MM.1S (cell line): Measurements from ENCODE around the gene CNTN5.

Source experiments
- EZH2 ChIP-seq: fragments of 300-600 bp; sonication (generic); optimal IDR thresholded peaks from 2 replicates; pipeline ENCODE3; 2017; ENCODE audit warnings: low read depth, mild to moderate bottlenecking, antibody characterized with exemption, low read length, mixed read lengths
- EZH2phosphoT487 ChIP-seq: fragments of 300-600 bp; sonication (generic); IDR thresholded peaks from 2 replicates; pipeline ENCODE4 v1.6.1; 2018; ENCODE audit warnings: antibody characterized with exemption, low read length
- TF ChIP-seq, protein P1 (sequence below): fragments of 300-600 bp; sonication (generic); IDR thresholded peaks from 2 replicates; pipeline ENCODE4 v1.5.1; 2016; ENCODE audit warnings: antibody characterized with exemption, low read length, mixed read lengths

DNA sequence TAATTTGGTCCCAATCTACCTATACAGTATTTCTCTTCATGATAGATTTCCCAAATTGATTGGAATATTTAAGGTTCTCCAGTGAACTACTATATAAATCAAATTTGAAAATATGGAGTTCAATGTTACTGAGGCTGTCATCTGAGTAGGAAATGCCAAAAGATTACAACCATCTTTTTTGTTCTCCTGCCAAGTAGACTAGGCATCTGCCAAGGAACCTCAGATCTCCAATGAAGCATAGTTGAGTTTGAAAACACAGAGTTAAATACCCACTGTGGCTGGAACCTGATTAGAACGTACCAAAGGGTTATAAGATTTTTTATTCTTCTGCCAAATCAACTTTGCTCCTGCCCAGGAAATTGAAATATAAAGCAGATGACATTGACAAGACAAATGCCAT, 330.9 kb downstream of the CNTN5 start:
- TF ChIP-seq, protein P1, sequence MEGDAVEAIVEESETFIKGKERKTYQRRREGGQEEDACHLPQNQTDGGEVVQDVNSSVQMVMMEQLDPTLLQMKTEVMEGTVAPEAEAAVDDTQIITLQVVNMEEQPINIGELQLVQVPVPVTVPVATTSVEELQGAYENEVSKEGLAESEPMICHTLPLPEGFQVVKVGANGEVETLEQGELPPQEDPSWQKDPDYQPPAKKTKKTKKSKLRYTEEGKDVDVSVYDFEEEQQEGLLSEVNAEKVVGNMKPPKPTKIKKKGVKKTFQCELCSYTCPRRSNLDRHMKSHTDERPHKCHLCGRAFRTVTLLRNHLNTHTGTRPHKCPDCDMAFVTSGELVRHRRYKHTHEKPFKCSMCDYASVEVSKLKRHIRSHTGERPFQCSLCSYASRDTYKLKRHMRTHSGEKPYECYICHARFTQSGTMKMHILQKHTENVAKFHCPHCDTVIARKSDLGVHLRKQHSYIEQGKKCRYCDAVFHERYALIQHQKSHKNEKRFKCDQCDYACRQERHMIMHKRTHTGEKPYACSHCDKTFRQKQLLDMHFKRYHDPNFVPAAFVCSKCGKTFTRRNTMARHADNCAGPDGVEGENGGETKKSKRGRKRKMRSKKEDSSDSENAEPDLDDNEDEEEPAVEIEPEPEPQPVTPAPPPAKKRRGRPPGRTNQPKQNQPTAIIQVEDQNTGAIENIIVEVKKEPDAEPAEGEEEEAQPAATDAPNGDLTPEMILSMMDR: no peak
- TF ChIP-seq EZH2 (no peak), EZH2phosphoT487 (no peak)
